DMS 273 treated with DMSO at 0.1 percent for 48 hours (cell line): Measurements from ENCODE around the gene CRYGA.
"Not testable (repeated sequence)": the region's sequence is repeated elsewhere in the genome, so short reads cannot be mapped to it uniquely, and the experiment has no call there.

Experiments used
- DNase-seq: peaks from one replicate; lab custom pipeline; 2025; lab: John Stamatoyannopoulos, UW

The CRYGA gene

DNA sequence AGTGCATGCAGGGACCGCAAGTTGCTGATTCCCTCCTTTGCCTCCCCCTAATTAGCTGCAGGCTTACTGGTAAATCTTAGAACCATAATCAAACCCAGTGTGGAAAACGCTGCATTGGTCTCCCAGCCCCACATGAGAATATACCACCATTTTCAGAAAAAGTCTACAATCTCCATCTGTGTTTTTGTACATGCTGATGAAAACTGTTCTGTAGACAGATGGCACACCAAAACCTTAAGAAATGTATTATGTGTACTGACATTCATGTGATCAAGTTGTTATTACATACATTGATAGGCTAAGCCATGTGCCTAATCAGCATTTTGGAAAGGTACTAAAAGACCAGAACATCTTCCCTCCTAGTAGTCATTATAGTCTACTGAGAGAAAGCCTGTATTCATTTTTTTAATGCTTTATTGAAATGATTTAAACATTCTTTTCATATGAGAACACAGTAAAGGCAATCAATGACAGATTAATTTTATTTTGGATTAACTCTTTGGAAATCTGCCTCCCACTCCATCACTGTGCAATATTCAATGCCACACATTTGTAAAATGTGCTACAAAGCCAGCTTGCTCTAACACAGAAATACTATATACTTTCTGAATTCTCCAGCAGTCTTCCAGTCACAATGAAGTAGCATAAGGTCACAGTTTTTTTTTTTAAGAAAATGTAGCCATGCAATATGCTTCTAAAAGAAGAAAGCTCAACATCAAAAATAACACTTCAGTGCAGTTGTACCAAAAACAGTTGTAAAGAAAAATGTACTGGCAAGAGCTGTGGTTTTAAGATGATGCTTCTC lies 1.8 kb upstream of the CRYGA start:
- DNase-seq, result no peak

DNA sequence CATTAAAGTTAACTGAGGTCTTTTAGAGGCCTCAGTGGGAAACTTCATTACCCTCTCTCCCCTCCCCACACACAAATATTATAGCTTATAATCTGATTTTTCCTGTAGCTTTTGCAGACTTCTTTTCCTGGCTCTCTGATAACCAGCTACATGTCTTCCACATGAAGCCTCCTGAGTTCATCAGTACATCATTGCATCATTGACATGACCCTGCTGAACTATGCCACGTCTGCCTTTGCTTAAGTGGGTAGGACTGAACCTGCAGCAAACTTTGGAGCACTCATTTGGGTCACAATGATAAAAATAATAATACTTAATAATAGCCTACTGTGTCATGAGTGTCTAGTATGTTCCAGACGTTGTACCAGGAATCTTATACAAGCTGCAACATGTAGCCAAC lies 7.0 kb downstream of the CRYGA start:
- no peak for DNase-seq

DNA sequence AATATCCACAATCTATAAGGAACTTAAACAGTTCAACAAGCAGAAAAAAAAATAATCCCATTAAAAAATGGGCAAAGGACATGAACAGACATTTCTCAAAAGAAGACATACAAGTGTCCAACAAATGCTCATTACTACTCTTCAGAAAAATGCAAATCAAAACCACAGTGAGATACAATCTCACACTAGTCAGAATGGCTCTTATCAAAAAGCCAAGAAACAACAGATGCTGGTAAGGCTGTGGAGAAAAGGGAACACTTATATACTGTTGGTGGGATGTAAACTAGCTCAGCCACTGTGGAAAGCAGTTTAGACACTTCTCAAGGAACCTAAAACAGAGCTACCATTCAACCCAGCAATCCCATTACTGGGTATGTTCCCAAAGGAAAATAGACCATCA lies 10.2 kb downstream of the CRYGA start:
- no peak for DNase-seq

DNA sequence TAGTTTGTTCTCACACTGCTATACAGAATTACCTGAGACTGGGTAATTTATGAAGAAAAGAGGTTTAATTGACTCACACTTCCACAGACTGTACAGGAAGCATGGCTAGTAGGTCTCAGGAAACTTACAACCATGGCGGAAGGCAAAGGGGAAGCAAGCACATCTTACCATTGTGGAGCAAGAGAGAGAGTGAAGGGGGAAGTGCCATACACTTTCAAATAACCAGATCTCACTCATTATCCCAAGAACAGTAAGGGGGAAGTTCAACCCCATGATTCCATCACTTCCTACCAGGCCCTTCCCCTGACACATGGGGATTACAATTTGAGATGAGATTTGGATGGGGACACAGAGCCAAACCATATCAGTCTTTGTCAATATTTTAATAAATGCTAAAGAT lies 12.4 kb downstream of the CRYGA start:
- DNase-seq, result no peak

DNA sequence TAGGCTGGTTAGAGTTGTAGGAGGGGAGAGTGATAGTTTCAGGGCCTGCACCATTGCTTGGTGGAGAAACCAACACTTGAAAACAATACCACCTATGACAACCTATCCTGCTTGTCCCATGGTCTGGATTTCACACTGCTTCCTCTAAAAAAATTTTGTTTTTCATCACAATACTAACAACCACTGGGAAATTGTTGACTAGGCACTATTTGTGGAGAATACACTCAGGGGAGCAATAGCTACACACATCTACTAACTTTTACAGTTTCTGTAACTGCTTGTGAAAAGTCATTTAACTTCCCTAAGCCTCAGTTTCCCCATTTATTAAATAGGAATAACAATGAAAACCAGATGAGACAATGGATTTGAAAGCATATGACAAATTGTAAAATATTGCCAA lies 13.3 kb downstream of the CRYGA start:
- no peak for DNase-seq

DNA sequence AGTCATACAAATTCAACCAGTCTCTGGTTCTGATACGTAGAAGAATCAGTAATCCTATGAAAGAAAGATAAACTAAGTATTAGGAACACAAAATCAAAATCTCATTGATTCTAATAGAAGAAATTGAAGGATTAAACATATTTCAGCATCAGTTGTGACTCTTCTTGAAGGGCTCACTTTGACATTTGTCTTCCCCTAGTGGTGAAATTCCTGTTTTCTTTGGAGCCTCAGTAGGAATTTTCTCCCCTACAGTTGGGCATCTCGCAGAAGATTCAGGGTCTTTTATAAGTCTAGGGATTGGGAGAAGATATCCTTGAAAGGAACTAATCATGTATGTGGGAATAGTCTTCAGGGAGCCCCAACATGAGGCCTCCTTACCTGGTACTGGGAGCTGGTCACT lies 14.6 kb downstream of the CRYGA start:
- DNase-seq, result no peak

DNA sequence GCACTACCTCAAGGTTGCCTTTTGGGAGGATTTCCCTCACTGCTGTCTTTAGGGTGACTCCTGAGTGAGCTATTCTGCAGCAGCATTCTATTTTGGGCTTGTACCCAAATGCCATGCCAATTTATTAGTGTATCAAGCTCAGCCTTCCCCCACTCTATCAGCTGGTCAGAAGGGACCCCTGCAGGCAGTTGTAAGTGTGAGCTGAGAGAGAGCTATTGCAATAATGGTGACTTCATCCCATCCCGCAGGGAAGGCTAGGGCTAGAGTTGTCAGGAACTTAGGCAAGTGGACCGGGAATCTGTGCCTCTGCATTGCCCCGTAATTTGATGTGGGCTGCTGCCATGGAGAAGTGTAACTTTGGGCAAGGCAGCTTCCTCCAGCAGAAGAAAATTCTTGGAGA lies 15.6 kb downstream of the CRYGA start:
- no peak for DNase-seq

DNA sequence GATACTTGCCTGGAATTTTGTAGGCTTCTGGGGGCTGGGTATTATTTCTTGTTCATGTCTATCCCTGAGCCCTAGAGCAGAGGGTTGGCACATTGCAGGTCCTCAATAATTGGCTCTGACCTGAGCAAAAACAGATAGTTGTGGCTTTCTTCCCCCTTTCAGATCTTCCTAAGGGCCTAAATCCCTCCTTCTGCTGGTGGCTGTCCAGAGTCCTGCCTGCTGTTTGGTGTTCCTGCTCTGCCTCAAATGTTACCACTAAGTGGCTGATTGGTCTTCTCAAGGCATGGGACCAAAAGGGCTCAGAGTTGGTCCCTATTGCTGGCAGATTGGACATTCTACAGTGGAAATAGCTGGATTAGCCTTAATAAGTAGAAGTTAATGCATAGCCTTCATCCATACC lies 16.4 kb downstream of the CRYGA start:
- no peak for DNase-seq

DNA sequence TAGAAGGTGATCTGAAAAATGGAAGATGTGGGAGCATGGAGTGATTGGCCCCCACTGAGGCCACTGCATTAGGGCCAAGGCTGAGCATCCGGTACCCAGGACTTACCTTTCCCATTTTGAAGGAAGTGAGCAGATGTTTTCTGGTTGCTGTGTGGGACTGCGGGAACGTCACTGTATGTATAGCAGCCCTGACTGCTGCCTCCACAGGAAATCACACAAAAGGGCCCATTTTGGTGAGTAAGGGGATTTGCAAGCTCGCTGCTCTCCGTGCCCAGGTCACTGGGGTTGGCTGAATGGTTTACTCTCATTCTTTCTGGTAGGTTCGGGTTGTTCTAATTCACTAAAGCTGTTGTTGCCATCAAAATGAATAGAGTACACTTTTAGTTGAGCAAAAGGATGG lies 17.4 kb downstream of the CRYGA start, which contains the start of gene CRYGB:
CRYGB (minus strand) TSS at position 153 of the 400 bp plus-strand sequence; CDS start at position 115, 38 bp downstream.
- no peak for DNase-seq

DNA sequence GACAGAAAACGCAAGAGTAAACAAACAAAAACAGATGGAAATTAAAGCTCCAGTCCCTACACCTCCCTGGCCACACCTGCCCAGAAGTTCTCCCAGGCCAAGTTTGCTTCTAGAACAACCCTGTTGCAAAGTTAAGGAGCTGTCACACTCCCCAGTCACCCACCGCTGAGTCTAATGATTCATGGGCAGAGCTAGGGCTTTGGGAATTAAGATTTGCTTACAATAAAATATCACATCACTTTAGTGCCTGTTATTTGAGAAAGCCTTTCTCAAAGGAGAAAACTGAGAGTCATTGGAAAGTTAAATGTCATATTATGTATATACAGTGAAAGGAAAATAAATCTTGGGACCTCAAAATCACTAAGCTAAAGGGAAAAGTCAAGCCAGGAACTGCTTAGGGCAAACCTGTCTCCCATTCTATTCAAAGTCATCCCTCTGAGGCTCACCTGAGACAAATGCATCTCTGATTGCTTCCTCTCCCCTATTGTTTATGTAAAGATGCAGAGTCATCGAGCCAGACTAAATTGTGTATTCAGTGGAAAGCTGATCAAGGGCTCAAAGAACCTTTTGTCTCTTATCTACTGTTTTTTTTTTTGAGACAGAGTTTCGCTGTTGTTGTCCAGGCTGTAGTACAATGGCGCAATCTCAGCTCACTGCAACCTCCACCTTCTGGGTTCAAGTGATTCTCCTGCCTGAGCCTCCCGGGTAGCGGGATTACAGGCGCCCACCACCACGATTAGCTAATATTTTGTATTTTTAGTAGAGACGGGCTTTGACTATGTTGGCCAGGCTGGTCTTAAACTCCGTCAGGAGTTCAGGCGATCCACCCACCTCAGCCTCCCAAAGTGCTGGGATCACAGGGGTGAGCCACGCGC lies 20.2 kb downstream of the CRYGA start:
- DNase-seq, result no peak

DNA sequence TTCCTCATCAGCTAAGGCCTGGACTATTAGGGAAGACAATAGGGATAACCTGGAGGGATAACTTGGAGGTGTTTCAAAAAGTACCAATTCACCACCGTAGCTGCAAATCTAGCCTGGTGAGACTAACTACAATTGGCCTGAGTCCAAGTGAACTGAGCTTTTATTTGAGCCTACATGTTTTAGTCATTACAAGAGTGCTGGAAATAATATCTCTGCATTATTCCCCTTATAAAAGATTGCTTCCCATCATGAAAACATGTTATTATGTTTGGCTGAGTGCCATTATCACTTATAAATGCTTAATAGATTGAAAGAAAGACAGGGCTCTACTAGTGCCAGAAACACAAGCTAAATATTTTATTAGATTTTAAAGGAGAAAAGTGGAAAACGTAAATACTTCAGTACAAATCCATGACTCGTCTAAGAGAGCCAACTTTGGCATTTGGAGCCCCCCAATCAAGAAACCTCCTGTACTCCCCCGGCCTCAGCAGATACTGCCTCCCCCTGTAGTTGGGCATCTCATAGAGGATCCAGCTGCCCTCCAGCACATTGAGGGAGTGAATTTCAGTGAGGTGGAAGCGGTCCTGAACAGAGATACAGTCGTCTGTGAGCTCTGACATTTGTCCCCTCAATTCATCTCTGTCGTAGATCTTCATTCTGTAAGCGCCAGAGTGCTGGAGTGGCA lies 21.0 kb downstream of the CRYGA start:
- DNase-seq, result no peak

DNA sequence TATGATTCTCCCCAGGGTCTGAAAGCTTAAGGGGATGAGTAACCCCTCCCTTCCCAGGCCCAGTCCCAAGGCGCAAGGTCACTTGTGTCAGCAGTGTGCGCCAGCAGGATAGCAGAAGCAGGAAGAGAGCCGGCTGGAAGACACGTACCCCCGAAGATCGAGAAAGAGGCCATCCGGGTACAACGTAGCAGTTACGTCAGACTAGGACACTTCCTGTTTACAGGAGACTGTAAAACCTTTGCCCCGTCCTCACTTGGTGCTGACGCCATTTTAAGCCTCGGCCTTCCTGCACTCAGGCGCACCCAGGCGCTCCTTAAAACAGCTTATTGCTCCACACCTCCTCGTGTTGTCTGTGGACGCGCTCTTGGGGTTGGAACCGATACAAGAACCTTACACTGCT lies 23.9 kb downstream of the CRYGA start:
- DNase-seq, result no peak

DNA sequence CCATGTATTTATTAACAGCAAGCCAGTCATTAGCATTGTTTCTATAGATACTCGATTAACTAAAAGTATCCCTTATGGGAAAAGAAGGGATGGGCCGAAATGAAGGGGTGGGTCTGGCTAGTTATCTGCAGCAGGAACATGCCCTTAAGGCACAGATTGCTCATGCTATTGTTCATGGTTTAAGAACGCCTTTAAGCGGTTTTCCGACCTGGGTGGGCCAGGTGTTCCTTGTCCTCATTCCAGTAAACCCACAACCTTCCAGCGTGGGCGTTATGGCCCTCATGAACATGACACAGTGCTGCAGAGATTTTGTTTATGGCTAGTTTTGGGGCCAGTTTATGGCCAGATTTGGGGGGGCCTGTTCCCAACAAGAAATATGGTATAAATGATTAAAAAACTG lies 25.1 kb downstream of the CRYGA start:
- DNase-seq, result not testable (repeated sequence)

DNA sequence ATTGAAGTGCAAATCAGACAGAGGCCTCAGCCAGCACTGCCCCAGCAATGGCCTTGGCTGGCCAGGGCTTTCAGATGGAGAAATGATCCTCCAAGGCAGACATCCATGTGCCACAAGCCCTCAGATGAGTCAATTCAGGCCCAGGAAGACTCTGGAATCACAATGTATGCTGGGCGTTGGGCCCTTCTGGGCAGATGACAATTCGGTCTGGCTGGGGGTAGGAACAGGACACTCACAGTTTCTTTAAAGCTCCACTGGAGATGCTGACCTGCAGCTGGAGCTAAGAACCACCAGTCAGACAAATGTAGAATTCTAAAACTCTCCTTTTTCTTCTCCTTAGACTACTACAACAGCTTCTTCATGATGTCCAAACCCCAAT lies 26.7 kb downstream of the CRYGA start:
- no peak for DNase-seq

DNA sequence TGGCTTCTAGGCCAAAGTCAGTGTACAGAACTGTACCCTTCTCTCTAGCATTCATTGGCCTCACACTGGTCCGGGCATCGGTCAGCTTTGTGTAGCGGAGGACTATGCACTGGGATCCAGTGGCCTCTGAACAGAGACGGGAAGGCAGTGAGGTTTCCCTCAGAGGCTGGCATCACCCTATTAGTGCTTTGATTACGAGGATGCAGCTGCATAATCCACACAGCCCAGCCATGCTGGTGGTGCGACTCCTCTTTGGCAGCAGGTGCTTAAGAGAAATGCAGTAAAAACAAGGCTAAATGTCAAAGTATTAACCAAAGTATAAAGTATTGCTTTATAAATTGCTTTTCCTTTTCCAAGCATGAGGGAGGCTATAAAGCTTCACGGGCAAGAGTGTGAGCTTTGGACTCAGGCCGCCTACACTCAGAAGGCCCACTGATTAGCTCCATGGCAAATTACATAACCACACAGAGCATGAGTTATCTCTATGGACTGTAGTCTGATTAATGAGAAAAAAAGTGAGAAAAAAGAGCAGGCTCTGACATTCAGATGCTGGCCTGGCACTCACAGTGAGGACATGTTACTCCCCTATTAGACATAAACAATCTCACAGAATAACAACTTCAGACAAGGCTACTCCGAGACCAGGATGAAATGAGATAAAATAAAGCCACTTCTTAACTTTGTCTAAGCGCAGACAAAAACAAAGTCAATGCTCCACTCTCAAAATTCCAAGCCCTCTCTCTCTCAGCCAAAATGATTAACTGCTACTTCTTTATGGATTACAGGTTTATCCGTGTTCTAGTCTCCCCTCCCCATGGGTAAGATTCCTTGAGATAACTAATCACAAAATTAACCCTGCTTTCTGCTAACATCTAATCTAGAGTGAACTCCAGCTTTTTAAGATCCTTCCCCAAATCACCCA lies 27.3 kb downstream of the CRYGA start:
- DNase-seq, result no peak

DNA sequence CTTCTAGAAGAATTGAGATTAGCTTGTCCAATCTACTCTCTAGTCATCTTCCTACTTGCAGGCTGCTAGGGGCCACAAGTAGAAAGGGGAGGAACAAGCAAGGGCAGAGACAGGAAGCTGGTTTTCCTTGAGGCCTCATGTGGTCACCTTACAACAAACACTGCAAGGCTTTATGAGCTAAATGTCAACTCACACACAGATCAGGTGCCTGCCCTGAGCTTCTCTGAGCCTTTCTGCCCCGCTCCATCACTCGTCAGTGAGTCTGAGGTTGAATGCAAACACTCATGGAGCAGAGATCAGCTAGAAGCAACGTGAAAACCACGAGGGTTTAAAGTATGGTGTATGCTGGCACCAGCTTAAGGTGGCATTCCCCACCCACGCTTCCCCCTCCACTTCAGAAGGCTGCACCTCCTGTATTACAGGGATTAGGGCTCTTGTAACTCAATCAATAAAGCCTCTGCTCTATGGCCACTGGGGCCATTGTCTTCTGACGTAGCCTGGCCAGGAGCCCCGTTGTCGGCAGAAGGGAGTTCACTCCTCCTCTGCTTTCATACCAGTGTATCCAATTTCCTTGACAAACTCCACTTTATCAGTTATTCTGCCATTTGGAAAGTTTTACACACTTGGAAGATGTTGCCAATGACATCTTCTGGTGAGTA lies 28.3 kb downstream of the CRYGA start:
- no peak for DNase-seq

DNA sequence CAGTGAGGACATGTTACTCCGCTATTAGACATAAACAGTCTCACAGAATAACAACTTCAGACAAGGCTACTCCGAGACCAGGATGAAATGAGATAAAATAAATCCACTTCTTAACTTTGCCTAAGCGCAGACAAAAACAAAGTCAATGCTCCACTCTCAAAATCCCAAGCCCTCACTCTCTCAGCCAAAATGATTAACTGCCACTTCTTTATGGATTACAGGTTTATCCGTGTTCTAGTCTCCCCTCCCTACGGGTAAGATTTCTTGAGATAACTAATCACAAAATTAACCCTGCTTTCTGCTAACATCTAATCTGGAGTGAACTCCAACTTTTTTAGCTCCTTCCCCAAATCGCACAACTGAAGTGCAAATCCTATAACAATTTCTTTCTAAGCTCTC lies 32.7 kb downstream of the CRYGA start:
- no peak for DNase-seq

DNA sequence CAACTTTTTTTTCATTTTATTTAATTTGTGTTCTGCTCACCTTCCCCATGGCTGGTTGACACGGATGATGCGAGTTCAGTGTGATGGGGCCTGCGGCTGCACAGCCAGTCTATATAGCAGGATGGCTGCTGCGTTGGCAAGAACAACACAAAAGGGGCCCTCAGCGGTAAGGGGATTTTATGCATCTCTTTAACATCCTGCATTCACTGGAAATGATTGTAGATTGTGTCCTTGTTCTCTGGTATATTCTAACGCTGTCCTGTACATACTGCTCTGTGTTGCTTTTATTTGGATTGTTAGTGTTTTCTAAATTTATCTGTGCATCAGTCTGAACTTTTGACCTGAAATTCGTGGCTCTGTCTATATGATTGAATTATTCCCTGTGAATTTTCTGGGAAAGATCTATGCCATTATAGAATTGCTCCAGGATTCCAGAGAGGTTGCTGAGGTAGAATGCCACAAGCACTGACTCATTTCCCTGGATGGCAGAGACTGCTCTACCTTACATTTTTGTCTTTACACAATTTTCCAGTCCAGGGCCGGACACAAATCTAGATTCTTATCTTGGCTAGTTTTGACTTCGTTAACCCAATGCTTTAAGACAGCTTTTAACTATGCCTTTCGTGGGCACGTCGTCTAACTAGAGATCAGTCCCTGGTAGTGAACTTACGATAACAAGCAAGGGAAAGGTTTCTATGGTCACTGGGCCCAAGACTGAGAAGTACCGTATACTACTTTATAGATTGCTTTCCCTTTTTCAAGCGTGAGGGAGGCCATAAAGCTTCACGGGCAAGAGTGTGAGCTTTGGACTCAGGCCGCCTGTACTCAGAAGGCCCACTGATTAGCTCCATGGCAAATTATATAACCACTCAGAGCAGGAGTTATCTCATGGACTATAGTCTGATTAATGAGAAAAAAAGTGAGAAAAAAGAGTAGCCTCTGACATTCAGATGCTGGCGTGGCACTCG lies 33.4 kb downstream of the CRYGA start, which contains the start of gene CRYGC:
CRYGC (minus strand) TSS at position 85 of the 968 bp plus-strand sequence; CDS start at position 49, 36 bp downstream.
- DNase-seq, result no peak

DNA sequence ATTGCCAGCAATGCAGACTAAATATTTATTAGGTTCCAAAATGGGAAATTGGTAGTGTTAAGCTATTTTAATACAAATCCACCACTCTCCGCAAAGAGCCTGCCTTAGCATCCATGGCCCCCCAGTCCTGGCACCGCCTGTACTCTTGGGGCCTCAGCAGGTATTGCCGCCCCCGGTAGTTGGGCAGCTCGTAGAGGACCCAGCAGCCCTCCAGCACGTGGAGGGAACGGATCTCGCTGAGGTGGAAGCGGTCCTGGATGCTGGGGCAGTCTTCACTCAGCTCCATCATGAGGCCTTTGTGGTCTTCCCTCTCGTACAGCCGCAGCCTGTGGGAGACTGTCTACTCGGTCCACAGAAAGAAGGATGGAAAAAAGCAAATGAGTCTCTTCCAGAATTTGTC lies 35.3 kb downstream of the CRYGA start:
- DNase-seq, result no peak

DNA sequence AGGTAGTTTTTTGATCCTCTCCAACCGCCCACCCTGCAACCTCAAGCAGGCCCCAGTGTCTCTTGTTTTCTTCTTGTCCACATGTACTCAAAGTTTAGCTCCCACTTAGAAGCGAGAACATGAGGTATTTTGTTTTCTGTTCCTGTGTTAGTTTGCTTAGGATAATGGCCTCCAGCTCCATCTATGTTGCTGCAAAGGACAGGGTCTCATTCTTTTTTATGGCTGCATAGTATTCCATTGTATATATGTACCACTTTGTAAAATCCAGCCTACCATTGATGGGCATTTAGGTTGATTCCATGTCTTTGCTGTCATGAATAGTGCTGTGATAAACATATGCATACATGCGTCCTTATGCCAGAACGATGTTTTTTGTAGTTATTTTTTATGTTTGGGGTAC lies 36.3 kb downstream of the CRYGA start:
- DNase-seq, result no peak
